Fibroblast of lung (primary cell): ENCODE results near the gene ELOVL2. TPM values are rescaled to one million over a fixed set of nuclear protein-coding genes. Genes with fewer than 3 reads are reported as not detected.

ENCODE experiments used
- DNase-seq, 2 donors: peaks; one replicate each; pipeline versions ENCODE4 v3.0.0 to v3.0.0-alpha.2; 2010; ENCODE audit warnings: low read depth in 2 of 2
- H2AFZ ChIP-seq: 2 replicates; pipeline ENCODE4 v1.5.1; 2012; ENCODE audit warnings: low read length, control low read depth, inconsistent platforms
- H3K27ac ChIP-seq: 2 replicates; pipeline ENCODE4 v1.5.1; 2011; ENCODE audit warnings: low read length, control low read depth; ENCODE audit not compliant: insufficient read depth
- H3K27me3 ChIP-seq: 2 replicates; pipeline ENCODE4 v1.5.1; 2011; ENCODE audit warnings: mild to moderate bottlenecking, low read length; ENCODE audit not compliant: control insufficient read depth, insufficient read depth
- H3K36me3 ChIP-seq: 2 replicates; pipeline ENCODE4 v1.5.1; 2011; ENCODE audit warnings: low read length; ENCODE audit not compliant: control insufficient read depth, insufficient read depth
- H3K4me1 ChIP-seq: 2 replicates; pipeline ENCODE4 v1.5.1; 2011; ENCODE audit warnings: low read length; ENCODE audit not compliant: control insufficient read depth, insufficient read depth; ENCODE audit errors: extremely low read depth
- H3K4me2 ChIP-seq: 2 replicates; pipeline ENCODE4 v1.5.1; 2011; ENCODE audit warnings: low read length, control low read depth; ENCODE audit not compliant: insufficient read depth; ENCODE audit errors: extremely low read depth
- H3K4me3 ChIP-seq, 4 experiments: fragments of 200-600 bp in 1 of 4; sonication (generic) in 1 of 4; replicated peaks in 1 of 4; 2 replicates each; pipeline ENCODE4 v1.5.1; 2011 to 2016; ENCODE audit warnings: low read length in 4 of 4, low read depth in 3 of 4, mild to moderate bottlenecking in 3 of 4, control low read depth in 2 of 4, inconsistent platforms in 1 of 4, mixed read lengths in 1 of 4; ENCODE audit not compliant: insufficient read depth in 1 of 4; ENCODE audit errors: control extremely low read depth in 1 of 4
- H3K79me2 ChIP-seq: 2 replicates; pipeline ENCODE4 v1.5.1; 2012; ENCODE audit warnings: mild to moderate bottlenecking, low read length, inconsistent platforms; ENCODE audit not compliant: control insufficient read depth, insufficient read depth
- H3K9ac ChIP-seq: 2 replicates; pipeline ENCODE4 v1.5.1; 2011; ENCODE audit warnings: mild to moderate bottlenecking, low read length, control low read depth; ENCODE audit not compliant: insufficient read depth
- H3K9me3 ChIP-seq: 2 replicates; pipeline ENCODE4 v1.5.1; 2012; ENCODE audit warnings: low read depth, low read length; ENCODE audit not compliant: control insufficient read depth, insufficient read depth
- H4K20me1 ChIP-seq: 2 replicates; pipeline ENCODE4 v1.5.1; 2011; ENCODE audit warnings: low read length; ENCODE audit not compliant: control insufficient read depth, insufficient read depth; ENCODE audit errors: extremely low read depth
- EZH2 ChIP-seq: IDR thresholded peaks from 2 replicates; pipeline ENCODE4 v1.5.1; 2012; ENCODE audit warnings: low read length, control low read depth, mild to moderate bottlenecking; ENCODE audit errors: missing control alignments
- polyA plus RNA-seq, 2 donors: library from polyadenylated mRNA; depleted of rRNA in 1 of 2; stranded (reverse) in 1 of 2; unstranded in 1 of 2; fragments of >200 nt; gene quantifications; 2 replicates each; pipeline ENCODE4 v1.2.1, GENCODE V29; 2011 to 2012; ENCODE audit warnings: missing spikeins in 1 of 2
- total RNA-seq: library from RNA; depleted of rRNA; stranded (reverse); fragments of >200 nt; gene quantifications from 2 replicates; pipeline ENCODE4 v1.2.1, GENCODE V29; 2014
- TF ChIP-seq, protein P1 (sequence below), 2 donors: IDR thresholded peaks in 1 of 2; conservative IDR thresholded peaks in 1 of 2; 1 replicate in 1 of 2; 2 replicates in 1 of 2; pipeline ENCODE4 v1.5.1; 2011 to 2012; ENCODE audit warnings: low read length in 2 of 2, control low read depth in 1 of 2, inconsistent platforms in 1 of 2, low read depth in 1 of 2, mild to moderate bottlenecking in 1 of 2

The ELOVL2 gene
- total and polyA plus RNA-seq, 2 donors (not counting 1 experiment from before 2014, with no cell fraction given): under 0.01 to 13.9 TPM

DNA sequence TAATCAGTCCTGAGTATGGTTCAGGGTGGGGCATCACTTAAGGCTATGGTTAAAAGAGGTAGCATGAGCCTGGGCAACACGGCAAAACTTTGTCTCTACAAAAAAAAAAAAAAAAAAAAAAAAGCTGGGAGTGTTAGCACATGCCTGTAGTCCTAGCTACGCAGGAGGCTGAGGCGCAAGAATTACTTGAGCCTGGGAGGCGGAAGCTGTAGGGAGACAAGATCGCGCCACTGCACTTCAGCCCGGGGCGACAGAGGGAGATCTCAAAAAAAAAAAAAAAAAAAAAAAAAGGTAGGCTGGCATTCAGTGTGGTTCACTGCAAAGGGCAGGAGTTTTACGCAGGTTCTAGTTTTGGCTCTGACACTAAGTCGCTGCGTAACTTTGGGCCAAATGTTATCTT is 15.1 kb downstream of the ELOVL2 start:
- Histone ChIP-seq H3K27me3 (no peaks in the 10 kb centered on the region), H4K20me1 (no peaks in the 10 kb centered on the region), H3K4me2 (no peak overlapping the region), H3K9me3 (no peaks in the 10 kb centered on the region), H3K4me1 (peaks cover 12% of the 10 kb centered on the region), H3K36me3 (no peaks in the 10 kb centered on the region), H3K4me3 (no peak overlapping the region), H2AFZ (no peak overlapping the region), H3K9ac (no peak overlapping the region), H3K27ac (no peak overlapping the region), H3K79me2 (no peaks in the 10 kb centered on the region)
- no peak for DNase-seq
- TF ChIP-seq, protein P1, sequence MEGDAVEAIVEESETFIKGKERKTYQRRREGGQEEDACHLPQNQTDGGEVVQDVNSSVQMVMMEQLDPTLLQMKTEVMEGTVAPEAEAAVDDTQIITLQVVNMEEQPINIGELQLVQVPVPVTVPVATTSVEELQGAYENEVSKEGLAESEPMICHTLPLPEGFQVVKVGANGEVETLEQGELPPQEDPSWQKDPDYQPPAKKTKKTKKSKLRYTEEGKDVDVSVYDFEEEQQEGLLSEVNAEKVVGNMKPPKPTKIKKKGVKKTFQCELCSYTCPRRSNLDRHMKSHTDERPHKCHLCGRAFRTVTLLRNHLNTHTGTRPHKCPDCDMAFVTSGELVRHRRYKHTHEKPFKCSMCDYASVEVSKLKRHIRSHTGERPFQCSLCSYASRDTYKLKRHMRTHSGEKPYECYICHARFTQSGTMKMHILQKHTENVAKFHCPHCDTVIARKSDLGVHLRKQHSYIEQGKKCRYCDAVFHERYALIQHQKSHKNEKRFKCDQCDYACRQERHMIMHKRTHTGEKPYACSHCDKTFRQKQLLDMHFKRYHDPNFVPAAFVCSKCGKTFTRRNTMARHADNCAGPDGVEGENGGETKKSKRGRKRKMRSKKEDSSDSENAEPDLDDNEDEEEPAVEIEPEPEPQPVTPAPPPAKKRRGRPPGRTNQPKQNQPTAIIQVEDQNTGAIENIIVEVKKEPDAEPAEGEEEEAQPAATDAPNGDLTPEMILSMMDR (conservative IDR thresholded peaks at IDR 0.05 in 1 of 2, IDR thresholded peaks at IDR 0.05 in 1 of 2; ENCODE audit: low read depth in 1 of 2, low read length in 2 of 2): no peak
- TF ChIP-seq EZH2: no peak

DNA sequence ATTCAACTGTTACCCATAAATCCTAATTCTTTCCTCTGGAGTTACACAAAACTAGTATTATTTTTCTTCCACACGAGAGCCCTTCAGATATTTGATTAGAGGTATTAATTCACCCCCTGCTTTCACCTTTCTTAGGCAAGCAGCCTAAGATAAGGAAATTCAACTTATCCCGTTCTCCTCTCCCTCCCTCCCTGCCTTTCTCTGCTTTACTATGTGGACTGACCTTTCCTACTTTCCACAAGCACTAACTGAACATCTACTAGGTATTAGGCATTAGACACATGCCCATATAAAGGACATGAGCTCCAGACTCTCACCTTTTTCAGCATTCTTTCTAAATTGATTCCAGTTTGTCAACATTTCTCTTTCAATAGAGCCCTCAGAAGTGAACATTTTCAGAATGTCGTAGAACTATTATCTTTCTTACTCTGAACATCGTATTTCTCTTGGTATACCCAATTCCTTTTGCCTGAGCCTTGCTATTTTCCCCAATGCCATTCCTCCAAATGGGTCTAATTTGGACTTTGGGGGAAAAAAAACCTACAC is 16.5 kb downstream of the ELOVL2 start:
- no peak overlapping the region for H3K9ac ChIP-seq

DNA sequence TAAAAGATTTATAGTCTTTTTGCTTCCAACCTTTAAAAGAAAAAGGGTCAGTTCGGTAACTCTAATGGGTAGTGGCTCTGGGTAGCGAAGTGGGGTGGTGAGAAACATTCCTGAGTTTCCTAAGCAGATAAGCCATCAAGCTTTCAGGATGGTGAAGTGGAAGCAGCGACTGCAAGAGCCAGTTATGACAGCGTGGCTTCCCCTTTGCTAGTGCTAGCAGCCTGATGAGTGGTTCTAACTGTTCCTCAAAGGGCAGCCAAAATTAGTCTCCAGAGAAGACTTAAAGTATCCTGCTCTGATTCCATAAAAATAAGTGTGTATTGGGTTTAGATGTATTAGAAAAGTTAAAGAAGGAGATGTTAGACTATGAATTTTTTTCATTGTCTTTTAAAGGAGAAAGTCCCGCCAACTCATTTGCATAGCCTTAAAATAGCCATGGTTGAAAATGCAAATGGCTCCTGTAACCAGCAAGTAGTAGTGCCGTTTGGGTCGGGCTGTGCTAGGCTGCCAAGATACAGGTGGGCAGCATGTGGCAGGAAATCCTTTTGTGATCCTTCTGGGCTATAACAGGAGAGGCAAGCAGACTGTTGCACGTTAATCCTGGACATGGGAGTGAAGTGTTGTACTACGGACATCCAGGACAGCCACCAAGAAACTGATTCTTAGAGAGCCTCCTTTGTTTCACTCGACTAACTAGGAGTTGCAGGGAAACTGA is 18.0 kb downstream of the ELOVL2 start:
- Histone ChIP-seq H3K4me3 (no peak overlapping the region), H4K20me1 (no peaks in the 10 kb centered on the region), H2AFZ (no peak overlapping the region), H3K36me3 (no peaks in the 10 kb centered on the region), H3K27ac (no peak overlapping the region), H3K4me1 (peaks cover 3% of the 10 kb centered on the region), H3K4me2 (no peak overlapping the region), H3K9ac (no peak overlapping the region), H3K27me3 (no peaks in the 10 kb centered on the region), H3K9me3 (no peaks in the 10 kb centered on the region), H3K79me2 (no peaks in the 10 kb centered on the region)
- no peak for DNase-seq
- TF ChIP-seq, protein P1 (conservative IDR thresholded peaks at IDR 0.05 in 1 of 2, IDR thresholded peaks at IDR 0.05 in 1 of 2; ENCODE audit: low read depth in 1 of 2, low read length in 2 of 2): no peak
- TF ChIP-seq EZH2: no peak

More for the DNA sequence above, 16.5 kb downstream of the ELOVL2 start:
- no peaks in the 10 kb centered on the region for H4K20me1 ChIP-seq
- no peaks in the 10 kb centered on the region for H3K9me3 ChIP-seq
- no peak overlapping the region for H3K4me2 ChIP-seq
- H3K4me3 ChIP-seq: no peak overlapping the region
- H3K27ac ChIP-seq: no peak overlapping the region
- H3K79me2 ChIP-seq: no peaks in the 10 kb centered on the region
- DNase-seq: no peak
- no peaks in the 10 kb centered on the region for H3K36me3 ChIP-seq
- TF ChIP-seq, protein P1 (conservative IDR thresholded peaks at IDR 0.05 in 1 of 2, IDR thresholded peaks at IDR 0.05 in 1 of 2; ENCODE audit: low read depth in 1 of 2, low read length in 2 of 2): no peak
- TF ChIP-seq EZH2: no peak
- H3K27me3 ChIP-seq: no peaks in the 10 kb centered on the region
- peaks cover 7% of the 10 kb centered on the region for H3K4me1 ChIP-seq
- H2AFZ ChIP-seq: no peak overlapping the region
